RWPE2 (cell line): Measurements from ENCODE around the gene COX19.

ENCODE experiments used
- ATAC-seq: fragments of 200-7000 bp; cut with Tn5 transposase; 3 replicates; pipeline ENCODE4 v1.9.1; 2021; ENCODE audit warnings: low read depth
- DNase-seq: peaks from one replicate; pipeline ENCODE4 v3.0.0-alpha.2; 2020; ENCODE audit warnings: low spot score
- H3K27ac ChIP-seq: fragments of 450-650 bp; 2 replicates; pipeline ENCODE4 v1.5.1; 2017; ENCODE audit warnings: mild to moderate bottlenecking; ENCODE audit not compliant: poor library complexity, severe bottlenecking
- H3K27me3 ChIP-seq: fragments of 250-450 bp; sonication (Bioruptor Pico); 2 replicates; pipeline ENCODE4 v1.5.1; 2021; ENCODE audit warnings: mild to moderate bottlenecking, moderate library complexity; ENCODE audit not compliant: insufficient read depth, poor library complexity, severe bottlenecking
- H3K36me3 ChIP-seq: fragments of 250-450 bp; sonication (Bioruptor Pico); 2 replicates; pipeline ENCODE4 v1.5.1; 2020; ENCODE audit warnings: low read depth, mild to moderate bottlenecking, moderate library complexity
- H3K4me1 ChIP-seq: fragments of 250-450 bp; sonication (Bioruptor Pico); 2 replicates; pipeline ENCODE4 v1.5.1; 2021; ENCODE audit warnings: mild to moderate bottlenecking, moderate library complexity; ENCODE audit not compliant: insufficient read depth, poor library complexity, severe bottlenecking
- H3K4me3 ChIP-seq: fragments of 250-450 bp; sonication (Bioruptor Pico); 2 replicates; pipeline ENCODE4 v1.5.1; 2021; ENCODE audit warnings: mild to moderate bottlenecking, moderate library complexity; ENCODE audit not compliant: severe bottlenecking
- H3K9me3 ChIP-seq: fragments of 250-450 bp; sonication (Bioruptor Pico); 2 replicates; pipeline ENCODE4 v1.5.1; 2021; ENCODE audit warnings: mild to moderate bottlenecking, moderate library complexity; ENCODE audit not compliant: severe bottlenecking
- TF ChIP-seq, protein P1 (sequence below): fragments of 450-650 bp; IDR thresholded peaks from one replicate; pipeline ENCODE4 v1.5.1; 2017; ENCODE audit warnings: mild to moderate bottlenecking, moderate library complexity; ENCODE audit not compliant: poor library complexity, severe bottlenecking

The COX19 gene

DNA sequence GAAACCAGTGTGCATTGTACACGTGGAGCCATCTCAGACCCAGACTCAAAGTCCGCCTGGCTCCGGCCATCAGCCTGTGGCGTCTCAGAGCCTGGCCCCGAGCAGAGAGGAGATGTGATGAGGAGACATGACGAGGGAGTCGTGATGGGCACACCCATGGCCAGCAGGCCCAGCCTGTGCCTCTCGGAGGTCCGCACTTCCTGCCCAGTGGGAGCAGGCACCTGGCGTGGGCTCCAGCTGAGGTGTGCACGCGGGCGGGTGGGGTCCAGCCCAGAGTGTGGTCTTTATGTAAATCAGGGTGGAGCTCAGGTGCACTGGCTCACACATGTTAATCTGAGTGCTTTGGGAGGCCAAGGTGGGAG lies 43.0 kb upstream of the COX19 start:
- no peaks in the 10 kb centered on the region for H3K4me1 ChIP-seq
- no peaks in the 10 kb centered on the region for H3K9me3 ChIP-seq
- ATAC-seq = no peak
- H3K27ac ChIP-seq = no peak overlapping the region
- TF ChIP-seq, protein P1, sequence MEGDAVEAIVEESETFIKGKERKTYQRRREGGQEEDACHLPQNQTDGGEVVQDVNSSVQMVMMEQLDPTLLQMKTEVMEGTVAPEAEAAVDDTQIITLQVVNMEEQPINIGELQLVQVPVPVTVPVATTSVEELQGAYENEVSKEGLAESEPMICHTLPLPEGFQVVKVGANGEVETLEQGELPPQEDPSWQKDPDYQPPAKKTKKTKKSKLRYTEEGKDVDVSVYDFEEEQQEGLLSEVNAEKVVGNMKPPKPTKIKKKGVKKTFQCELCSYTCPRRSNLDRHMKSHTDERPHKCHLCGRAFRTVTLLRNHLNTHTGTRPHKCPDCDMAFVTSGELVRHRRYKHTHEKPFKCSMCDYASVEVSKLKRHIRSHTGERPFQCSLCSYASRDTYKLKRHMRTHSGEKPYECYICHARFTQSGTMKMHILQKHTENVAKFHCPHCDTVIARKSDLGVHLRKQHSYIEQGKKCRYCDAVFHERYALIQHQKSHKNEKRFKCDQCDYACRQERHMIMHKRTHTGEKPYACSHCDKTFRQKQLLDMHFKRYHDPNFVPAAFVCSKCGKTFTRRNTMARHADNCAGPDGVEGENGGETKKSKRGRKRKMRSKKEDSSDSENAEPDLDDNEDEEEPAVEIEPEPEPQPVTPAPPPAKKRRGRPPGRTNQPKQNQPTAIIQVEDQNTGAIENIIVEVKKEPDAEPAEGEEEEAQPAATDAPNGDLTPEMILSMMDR = no peak
- no peak for DNase-seq
- peaks cover 3% of the 10 kb centered on the region for H3K36me3 ChIP-seq
- H3K27me3 ChIP-seq = no peaks in the 10 kb centered on the region
- H3K4me3 ChIP-seq = no peak overlapping the region

DNA sequence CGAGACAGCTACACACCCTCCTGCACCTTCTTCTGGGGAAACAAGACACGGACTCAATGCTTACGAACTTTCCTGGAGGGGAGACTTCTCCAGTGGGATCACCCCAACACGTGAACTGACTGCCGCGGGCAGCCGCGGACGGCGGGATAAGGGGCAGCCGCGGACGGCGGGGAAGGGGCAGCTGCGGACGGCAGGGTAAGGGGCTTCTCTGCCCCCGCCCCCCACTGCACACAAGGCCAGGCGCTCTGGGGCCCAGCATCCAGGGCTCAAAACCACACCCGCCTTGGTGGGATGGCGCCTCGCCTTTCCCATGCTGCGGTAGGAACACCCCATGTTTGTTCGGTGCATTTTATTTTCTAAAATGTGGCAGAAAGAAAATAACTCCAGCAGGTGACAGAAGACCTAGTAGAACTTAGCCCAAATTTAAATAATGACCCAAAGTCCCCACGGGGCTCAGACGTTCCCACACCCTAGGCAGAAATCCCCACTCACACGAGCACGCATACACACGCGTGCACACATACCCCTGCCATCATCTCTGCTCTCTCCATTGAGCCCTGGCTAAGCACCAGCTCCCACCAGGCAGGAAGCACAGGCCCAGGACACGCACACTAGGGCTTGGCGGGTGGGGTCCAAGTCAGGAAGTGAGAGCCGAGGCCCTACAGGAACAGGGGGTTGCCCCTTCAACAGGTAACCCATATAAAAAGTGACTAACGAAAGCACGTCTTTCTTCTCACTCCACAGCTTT lies 42.4 kb upstream of the COX19 start:
- H3K27me3 ChIP-seq = no peaks in the 10 kb centered on the region
- ATAC-seq = no peak
- no peak for DNase-seq
- no peak overlapping the region for H3K27ac ChIP-seq
- TF ChIP-seq, protein P1 = no peak
- H3K4me3 ChIP-seq = no peak overlapping the region
- no peaks in the 10 kb centered on the region; the same call in none of the 2 replicates for H3K36me3 ChIP-seq
- no peaks in the 10 kb centered on the region for H3K4me1 ChIP-seq
- no peaks in the 10 kb centered on the region for H3K9me3 ChIP-seq

DNA sequence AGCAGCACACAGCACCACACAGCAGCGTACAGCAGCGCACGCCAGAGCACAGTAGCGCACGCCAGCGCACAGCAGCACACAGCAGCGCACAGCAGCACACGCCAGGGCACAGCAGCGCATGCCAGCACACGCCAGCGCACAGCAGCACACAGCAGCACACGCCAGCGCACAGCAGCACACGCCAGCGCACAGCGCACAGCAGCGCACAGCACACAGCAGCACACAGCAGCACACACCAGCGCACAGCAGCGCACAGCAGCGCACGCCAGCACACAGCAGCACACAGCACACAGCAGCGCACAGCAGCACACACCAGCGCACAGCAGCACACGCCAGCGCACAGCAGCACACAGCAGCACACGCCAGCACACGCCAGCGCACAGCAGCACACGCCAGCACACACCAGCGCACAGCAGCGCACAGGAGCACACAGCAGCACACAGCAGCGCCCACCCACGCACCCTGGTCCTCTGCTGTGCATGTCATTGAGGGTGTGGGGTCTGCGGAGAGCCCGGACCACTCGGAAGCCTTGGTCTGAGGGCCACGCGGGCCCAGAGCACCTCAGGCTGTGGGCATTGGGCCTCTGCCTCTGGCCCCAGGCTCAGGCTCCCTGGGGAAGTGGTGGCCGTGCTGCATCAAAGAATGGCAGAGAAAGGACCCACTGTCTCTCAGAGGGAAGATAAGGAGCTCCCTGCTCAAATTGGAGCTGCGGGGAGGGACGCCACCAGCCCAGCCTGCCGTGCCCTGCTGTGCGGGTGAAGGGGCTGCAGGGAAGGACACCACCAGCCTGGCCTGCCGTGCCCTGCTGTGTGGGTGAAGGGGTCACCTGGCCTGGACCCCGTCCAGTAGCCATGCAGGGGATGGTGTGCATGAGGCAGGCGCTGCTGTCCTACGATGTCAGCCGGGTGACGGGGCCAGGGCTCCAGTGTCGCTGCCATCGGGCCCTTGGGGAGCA lies 41.5 kb upstream of the COX19 start:
- Histone ChIP-seq H3K36me3 (no peaks in the 10 kb centered on the region; the same call in 1 of the 2 replicates), H3K4me1 (no peaks in the 10 kb centered on the region), H3K27ac (no peak overlapping the region), H3K9me3 (no peaks in the 10 kb centered on the region), H3K27me3 (no peaks in the 10 kb centered on the region), H3K4me3 (no peak overlapping the region)
- TF ChIP-seq, protein P1 = no peak
- DNase-seq (no peak), ATAC-seq (no peak)

DNA sequence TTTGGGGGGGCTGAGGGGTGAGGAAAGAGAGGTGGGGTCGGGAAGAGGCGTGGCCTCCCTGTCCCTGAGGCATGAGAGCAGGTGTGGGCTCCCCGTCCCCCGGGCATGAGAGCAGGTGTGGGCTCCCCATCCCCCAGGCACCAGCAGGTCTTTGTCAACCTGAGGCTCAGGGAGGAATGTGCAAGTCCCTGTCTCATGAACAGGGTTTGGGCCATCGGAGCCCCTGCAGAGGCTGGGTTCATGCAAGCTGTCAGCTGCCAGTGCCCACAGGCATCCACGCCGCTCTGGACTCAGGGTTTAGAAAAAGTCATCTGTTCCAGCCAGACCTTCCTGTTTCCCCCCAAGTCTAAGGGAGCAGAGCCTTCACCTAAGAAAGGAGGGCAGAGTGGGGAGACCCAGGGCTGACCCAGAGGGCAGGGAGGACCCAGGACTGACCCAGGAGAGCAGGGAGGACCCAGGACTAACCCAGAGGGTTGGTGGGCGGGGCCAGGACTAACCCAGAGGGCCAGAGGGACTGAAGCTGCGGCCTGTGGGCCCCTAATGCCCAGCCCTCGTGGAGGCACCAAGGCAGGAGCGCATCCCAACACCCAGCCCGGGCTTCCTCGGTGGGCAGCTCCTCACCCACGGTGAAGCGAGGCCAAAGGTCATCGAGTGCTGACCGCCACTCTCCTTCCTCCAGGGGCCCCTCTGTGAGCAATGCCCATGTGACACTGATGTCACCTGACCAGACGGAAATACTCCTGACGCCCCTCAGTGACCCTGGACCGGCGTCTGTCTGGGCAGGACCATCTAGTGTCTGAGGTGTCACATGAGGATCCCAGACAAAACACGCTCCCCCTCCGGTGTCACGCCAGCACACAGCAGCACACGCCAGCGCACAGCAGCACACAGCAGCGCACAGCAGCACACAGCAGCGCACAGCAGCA lies 40.1 kb upstream of the COX19 start:
- TF ChIP-seq, protein P1 = no peak
- H3K4me3 ChIP-seq = no peak overlapping the region
- H3K27me3 ChIP-seq = no peaks in the 10 kb centered on the region
- H3K27ac ChIP-seq = no peak overlapping the region
- H3K4me1 ChIP-seq = no peaks in the 10 kb centered on the region
- ATAC-seq (no peak), DNase-seq (no peak)
- no peaks in the 10 kb centered on the region; the same call in 1 of the 2 replicates for H3K36me3 ChIP-seq
- H3K9me3 ChIP-seq = no peaks in the 10 kb centered on the region
